HG02642 (cell line): Measurements from ENCODE around the gene ZNF474.
A peak's percentile ranks its signal among the peaks of the same experiment; 100 is the strongest.
"Not testable (repeated sequence)": the region's sequence is repeated elsewhere in the genome, so short reads cannot be mapped to it uniquely, and the experiment has no call there.

Experiments used
- ATAC-seq: cut with Tn5 transposase; IDR thresholded peaks from one replicate; pipeline ENCODE4 v1.9.1; 2021; ENCODE audit warnings: mild to moderate bottlenecking; ENCODE audit not compliant: unreplicated experiment, poor library complexity

ZNF474 gene

GRCh38 chr5:122129306-122129705, at the start of gene ZNF474:
Gene ZNF474 (plus strand): TSS chr5:122129546. CDS start chr5:122151991, 22,445 bp downstream.
- ATAC-seq, result no peak

DNA sequence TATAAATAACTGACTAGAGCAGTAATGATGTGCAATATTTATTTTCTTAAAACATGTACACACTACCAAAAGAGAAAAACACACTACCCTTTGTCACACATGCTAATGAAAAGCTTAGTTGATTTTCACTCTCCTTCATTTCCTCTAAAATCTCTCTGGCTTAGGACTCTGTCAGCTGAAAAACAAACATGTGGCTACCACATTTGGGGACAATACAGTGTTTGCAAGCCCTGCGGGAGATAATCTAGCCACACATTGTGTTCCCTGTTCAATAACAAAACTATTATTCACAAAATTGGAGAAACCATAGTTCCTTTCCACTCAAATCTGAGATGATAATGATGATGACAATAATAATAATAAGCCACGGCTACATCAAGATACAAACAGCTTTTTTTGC, 47.8 kb upstream of the ZNF474 start:
- ATAC-seq, result no peak

DNA sequence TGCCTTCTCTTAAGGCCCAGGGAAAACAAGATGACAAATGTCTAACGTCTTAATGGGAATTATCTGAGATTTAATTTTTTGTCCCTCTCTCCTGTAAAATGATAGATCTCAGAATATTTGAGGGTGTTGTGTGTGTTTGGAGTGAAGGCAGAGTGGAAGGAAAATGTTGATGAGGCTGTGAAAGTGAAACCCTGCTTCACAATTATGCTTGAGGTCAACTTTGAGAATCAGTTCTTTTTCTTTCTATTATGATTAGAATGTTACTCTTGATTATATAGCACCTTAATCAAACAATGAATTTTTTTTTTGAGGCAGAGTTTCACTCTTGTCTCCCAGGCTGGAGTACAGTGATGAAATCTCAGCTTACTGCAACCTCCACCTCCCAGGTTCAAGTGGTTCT, 45.8 kb upstream of the ZNF474 start:
- no peak for ATAC-seq

DNA sequence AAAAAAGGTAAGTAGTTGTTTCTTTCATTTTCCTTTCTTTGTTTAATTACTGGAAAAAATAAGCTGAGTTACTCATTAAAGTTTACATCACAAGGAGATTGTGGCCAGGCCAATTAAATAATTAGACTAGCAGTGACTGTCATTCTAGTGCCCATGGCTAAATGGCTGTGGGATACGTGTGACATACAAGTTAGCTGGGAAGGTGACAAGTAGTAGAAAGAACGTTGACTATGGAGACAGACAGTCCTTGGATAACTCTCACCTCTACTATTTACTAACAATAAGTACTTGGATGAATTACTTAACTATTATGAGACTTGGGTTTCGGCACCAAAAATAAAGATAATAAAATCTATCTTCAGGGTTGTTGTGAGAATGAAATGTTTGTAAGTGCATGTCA, 44.3 kb upstream of the ZNF474 start:
- no peak for ATAC-seq

- no peak for ATAC-seq
Observed at GRCh38 chr5:122089096-122090013, 40.0 kb upstream of the ZNF474 start.

DNA sequence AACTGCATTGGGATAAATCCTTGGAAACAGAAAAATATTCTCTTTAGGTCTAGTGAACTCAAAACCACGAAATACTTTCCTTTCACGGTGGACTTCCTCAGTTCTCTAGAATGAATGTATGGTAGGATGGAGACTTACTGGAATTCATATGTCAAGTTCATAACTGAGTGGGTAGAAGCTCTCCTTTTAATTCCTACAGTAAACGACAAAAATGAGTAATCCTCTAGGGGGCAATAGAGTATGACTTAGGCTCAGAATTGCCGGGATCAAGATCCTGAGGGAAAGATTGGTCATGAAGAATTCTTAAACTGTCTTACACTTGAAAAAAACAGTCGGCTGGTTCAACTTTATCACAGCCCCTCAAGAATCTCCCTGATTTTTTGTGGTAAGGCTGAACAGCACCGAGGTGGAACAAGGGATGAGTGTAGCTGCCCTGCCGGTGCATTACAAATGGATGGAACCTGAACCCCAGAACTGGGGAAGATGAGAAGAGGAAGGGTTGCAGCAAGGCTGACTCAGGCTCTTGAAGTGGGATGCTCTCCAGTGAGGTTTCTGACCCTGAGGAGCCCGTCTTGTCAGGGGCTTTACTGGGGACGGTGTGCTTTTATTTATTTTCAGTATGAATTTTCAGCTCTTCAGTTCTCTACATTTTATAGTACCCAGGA, 37.3 kb upstream of the ZNF474 start:
- no peak for ATAC-seq

DNA sequence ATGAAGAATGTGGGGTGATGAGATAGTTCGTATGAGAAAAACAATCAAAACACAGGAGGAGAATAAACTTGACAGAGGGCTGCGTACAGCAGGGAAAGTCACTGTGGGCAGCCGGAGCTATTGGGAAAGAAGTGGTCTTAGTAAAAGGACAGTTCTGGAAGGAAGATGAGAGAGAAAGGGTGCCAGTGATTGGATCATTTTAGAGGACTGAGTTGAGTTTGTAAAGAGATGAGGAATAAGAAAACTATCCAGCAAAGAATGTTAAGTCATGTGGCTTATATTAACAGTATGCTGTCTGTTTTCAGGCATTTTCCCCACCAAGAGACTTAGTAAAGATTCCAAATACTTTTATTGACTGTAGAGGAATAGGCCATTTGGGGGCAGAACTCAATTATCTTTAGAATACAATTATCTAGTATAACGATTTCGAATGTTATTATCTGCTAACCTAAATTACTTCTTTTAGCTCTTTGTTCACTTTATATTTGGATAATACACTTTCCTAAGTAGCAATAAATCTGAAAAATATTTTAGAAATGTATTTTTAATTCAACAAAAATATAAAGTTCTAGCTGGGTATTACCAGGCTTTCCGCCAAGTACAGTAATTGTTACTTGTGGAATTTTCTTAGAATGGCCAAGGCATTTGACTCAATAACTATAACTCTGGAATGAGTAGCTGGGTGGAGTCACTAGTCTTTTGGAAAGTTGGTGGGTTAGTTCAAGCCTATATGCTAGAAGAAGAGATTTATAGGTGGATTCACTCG, 35.7 kb upstream of the ZNF474 start:
- ATAC-seq, result no peak

DNA sequence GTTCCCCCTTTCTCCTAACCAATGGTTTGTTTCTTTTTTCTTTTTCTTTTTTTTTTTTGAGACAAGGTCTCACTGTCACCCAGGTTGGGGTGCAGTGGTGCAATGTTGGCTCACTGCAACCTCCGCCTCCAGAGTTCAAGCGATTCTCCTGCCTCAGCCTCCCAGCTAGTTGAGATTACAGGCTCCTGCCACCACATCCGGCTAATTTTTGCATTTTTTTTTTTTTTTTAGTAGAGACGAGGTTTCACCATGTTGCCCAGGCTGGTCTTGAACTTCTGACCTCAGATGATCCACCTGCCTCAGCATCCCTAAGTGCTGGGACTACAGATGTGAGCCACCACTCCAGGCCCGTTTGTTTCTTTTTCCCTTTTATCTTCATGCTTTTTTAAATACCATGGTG, 35.1 kb upstream of the ZNF474 start:
- not testable (repeated sequence) for ATAC-seq

DNA sequence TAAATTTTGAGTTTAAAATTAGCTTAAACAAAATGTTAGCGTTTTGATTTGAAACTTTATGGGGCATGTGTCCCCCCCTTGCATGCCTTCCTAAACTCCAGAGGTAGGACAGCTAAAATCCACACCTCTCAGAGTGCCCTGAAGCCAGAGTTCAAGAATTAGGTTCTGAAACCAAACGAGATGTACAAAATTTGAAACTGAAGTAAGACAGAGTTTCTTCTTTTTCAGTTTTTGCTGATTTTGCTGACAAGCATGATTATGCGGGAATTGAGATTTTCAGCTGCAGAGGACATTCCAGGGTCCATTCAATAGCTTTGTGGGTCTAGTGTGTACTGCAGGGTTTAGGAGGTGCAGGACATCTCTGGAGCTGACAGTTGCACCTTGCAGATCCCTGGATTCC, 34.2 kb upstream of the ZNF474 start:
- ATAC-seq, result no peak

- ATAC-seq, result no peak
Observed at GRCh38 chr5:122097391-122097790, 32.0 kb upstream of the ZNF474 start.

DNA sequence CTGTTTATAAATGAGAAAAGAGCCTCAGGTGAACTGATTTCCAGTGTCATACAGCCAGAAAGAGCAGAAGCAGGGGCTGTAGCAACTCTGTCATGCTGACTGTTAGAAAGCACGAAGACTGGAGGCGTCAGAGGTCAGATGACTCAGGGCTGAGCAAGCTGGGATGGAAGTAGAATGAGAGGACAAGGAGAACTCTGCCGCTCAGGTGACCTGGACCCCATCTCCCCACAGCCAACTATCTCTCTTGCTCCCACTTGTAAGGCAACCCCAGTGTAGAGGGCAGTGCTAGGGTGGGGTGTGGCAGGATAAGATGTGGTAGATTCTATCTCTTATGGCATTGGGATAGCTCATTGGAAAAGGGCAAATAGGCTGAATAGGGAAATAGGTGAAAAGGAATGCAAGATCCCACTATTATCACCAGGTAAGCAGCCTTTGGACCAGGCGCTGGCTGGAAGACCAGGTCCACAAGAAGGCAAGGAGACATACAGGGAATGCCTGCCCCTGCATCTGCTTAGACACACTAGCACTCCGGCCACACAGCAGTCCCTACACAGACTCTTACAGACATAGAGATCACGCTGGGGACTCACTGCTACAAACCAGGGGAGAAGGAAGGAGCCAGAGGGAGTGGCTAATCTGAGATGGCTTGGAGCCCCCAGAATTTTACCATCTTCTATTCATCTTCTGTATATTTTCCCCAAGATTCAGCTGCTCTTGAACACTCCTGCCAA, 30.1 kb upstream of the ZNF474 start:
- no peak for ATAC-seq

GRCh38 chr5:122101636-122102285, 27.6 kb upstream of the ZNF474 start:
- ATAC-seq, result peak; percentile 75

- ATAC-seq, result no peak
Observed at GRCh38 chr5:122102825-122103224, 26.5 kb upstream of the ZNF474 start.

DNA sequence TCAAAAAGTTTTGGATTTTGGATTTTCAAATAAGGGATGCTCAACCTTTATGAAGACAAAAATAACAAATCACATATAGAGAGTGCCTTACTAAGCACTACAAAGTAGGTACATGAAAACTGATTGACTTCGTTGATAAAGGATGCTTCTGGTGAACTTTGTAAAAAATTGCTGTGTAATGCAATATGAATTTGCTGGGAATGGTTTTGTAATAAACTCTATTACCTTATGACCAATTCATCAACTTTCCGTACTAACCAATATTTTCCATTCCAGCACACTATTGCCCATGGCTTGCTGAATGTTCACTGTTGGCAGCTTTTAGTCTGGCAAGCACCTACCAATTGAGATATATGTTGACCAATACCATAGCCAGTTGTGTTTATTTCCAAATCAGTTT, 23.4 kb upstream of the ZNF474 start:
- ATAC-seq, result no peak

GRCh38 chr5:122107016-122107415, 22.3 kb upstream of the ZNF474 start:
- ATAC-seq, result no peak

GRCh38 chr5:122110987-122111386, 18.4 kb upstream of the ZNF474 start:
- no peak for ATAC-seq

GRCh38 chr5:122111460-122111859, 17.9 kb upstream of the ZNF474 start:
- ATAC-seq, result no peak

DNA sequence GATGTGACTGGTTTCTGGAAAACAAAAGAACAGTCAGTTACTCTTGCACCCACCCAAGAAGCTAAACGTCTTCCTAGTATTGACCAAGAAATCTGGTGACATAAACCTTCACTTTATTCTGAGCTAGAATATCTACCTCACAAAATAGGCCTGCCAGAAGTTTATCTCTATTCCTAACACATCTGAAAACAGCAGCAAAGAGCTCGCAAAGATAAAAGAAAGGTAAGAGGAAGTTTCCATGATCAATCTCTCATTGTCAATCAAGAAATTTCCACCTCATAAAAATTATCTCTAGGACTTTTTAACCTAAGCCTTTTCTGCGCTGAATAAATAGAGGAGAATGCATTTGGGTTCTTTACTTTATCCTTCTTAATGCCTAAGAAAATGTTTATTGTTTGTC, 17.3 kb upstream of the ZNF474 start:
- no peak for ATAC-seq

DNA sequence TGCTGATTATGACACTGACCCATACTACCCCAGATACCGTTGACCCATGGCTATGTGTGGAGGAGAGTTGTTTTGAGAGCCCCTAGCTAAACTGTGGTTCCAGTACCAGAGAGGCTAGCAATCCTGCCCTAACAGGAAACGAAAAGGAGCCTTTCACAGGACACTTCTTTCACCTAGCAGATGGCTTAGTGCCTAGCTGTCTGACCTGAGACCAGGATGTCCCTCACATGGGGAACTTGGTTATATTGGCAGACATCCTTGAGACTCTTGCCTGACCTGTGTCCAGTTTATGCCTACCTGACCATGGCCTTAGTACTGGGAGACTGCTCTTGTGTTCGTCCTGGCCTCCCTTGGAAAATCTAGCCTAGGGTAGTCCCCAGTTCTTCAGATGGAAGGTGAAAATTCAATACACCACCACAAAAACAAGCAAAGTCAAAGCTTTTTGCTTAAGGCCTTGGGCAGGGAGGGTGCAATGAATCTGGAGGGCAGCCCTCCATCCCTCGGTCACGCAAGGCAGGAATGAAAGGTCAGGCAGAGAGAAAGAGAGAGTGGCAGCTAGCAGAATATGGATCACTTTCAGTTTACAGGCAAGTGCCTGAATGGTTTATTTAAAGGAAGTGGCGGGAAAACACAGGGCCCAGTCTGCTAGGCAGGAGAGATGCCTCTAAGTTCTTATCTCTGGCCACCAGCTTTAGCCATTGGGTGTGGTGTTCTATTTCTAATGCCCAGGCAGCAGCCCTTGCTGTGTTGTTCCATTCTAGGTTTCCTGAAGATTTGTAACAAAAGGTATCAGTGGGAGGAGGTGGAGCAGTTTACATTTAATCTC, 16.4 kb upstream of the ZNF474 start:
- no peak for ATAC-seq
